GM21423 (cell line): ENCODE measurements around the gene ANKRD33.
"Not testable (repeated sequence)": the region's sequence is repeated elsewhere in the genome, so short reads cannot be mapped to it uniquely, and the experiment has no call there.

Experiments
- ATAC-seq: cut with Tn5 transposase; IDR thresholded peaks from one replicate; pipeline ENCODE4 v1.9.1; 2021; ENCODE audit warnings: mild to moderate bottlenecking, moderate library complexity; ENCODE audit not compliant: unreplicated experiment

The ANKRD33 gene

DNA sequence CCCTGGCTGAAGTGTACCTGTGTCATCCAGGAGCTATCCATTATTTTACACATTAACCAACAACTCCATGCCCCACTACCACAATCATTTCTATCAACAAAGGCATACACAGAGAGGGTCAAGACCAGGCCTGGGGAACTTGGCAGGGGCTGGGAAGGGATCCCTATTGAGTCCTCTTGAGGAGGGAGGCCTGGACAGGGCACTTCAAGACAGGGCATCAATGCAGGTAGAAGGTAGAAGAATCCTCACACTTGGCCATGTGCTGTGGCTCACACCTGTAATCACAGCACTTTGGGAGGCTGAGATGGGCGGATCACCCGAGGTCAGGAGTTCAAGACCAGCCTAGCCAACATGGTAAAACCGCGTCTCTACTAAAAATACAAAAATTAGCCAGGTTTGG, 13.4 kb upstream of the ANKRD33 start:
- no peak for ATAC-seq

DNA sequence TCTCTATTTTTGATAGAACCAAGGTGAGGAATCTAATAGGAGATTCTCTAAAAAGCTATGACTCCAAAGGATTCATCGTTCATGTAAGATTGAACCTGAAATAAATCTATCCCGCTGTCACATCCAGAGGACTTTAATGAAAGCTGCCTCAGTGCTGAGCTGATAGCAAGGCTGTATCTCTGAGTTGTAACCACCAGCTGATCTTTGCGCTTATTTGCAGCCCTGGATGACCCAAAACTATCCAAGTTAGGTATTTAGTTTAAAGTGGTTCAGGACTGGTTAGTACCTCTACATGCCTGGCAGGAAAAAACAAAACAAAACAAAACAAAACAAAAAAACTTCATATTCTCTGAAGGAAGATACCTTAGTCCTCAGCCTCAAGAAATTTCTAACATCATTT, 8.8 kb upstream of the ANKRD33 start:
- ATAC-seq = no peak

DNA sequence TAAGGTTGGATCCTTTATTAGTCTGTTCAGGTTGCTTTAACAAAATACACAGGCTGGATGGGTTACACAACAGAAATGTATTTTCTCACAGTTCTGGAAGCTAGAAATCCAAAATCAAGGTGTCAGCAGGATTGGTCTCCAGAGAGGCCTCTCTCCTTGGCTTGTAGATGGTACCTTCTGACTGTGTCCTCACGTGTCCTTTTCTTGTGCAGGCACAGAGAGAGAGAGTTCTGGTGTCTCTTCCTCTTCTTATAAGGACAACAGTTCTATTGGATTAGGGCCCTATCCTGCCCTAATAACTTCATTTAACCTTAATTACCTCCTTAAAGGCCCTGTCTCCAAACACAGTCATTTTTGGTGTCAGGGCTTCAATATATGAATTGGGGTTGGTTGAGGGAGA, 4.6 kb upstream of the ANKRD33 start:
- no peak for ATAC-seq

DNA sequence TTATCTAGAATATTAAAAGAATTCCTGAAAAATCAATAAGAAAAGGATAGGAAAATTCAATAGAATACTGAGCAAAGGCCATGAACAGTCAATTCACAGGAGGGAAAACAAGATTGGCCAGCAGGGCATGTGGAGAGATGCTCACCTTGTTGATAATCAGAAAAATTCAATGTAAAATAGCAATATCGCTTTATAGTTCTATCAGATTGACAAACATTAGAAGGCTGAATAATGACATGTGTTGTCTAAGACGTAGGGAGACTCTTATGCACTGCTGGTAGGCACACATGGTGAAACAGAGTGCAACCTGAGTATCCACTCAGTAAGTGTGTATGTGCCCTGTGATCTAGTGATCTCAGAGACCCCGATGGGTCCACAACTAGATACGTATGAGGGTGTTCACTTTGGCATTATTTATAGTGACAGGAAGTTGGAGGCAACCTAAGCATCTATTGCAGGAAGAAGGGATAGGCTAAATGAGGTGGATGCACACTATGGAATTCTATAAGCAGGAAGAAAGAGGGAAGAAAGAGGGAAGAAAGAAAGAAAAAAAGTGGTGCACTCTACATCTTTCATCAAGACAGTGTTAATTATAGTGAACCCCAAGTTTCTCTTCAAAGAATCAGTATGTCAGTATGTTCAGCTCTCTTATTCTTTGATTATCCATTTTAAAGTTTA, 3.8 kb upstream of the ANKRD33 start:
- ATAC-seq = no peak

DNA sequence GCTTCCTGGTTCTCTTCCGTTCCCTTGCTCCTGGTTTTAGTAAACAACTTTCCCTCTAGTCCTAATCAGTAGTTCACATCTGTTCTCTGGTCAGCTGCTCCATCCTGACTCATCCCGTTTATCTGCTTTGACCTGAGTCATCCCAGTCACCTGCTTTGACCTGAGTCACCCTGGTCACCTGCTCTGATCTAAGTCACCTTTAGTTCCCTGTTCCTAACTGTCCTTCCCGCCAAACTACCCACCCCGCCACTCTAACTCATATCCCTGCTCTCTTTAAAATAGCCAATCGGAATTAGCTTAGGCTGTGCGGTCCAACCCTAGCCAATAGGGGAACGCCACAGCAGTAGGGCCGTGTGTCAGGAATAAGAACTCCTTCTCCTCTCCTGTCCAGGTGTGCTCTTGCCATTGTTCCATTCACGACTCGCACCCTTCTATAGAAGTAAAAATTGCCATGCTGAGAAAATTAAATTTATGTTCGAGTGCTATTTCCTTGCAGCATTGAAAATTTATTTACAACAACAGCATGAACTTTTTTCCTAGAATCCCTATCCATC, 3.1 kb upstream of the ANKRD33 start:
- ATAC-seq = no peak

DNA sequence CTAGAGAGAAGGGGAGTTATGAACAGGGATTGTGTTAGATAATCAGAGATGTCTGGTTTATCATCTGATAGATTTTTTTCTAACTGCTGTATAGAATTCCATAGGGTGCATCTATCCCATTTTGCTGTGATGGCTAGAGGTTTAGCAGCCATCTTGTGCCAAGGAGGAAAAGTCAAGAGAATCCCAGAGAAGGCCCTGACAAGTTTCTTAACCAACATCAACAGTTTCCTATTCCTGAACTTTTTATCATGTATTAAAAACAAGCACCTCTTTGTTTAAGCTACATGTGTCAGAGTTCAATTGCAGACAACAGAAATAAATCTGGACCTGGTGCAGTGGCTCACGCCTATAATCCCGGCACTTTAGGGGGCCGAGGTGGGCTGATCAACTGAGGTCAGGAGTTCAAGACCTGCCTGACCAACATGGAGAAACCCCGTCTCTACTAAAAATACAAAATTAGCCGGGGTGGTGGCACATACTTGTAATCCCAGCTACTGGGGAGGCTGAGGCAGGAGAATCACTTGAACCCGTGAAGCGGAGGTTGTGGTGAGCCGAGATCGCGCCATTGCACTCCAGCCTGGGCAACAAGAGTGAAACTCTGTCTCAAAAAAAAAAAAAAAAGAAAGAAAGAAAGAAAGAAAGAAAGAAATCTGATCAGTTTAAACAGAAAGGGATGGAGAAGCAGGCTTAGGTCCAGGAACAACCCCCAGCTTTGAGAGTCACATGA, 2.4 kb upstream of the ANKRD33 start:
- ATAC-seq = not testable (repeated sequence)

DNA sequence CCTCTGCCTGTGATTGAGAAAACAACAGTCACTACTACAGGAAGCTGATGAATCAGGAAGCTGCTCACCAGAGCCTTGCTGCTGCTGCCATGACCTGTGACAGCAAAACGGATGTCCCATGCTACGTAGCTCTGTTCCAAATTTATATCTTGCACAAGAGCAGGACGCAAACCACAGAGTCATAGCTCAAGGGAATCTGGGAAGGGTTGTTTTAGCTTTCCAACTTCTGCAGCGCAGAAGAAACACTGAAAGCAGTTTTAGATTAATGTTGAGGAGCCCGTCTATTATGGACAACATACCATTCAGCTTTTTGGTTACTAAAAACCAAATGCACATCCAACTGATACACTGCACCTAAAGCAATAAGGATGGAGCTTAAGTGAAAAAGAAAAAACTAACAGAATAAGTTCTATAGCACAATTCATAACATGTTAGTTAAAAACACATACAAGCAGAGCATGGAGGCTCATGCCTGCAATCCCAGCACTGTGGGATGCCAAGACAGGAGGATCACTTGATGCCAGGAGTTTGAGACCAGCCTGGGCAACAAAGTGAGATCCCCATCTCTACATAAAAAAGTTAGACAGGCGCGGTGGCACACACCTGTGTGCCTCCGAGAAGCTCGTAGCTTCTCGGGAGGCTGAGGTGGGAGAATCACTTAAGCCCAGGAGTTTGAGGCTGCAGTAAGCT, 1.7 kb upstream of the ANKRD33 start:
- no peak for ATAC-seq

DNA sequence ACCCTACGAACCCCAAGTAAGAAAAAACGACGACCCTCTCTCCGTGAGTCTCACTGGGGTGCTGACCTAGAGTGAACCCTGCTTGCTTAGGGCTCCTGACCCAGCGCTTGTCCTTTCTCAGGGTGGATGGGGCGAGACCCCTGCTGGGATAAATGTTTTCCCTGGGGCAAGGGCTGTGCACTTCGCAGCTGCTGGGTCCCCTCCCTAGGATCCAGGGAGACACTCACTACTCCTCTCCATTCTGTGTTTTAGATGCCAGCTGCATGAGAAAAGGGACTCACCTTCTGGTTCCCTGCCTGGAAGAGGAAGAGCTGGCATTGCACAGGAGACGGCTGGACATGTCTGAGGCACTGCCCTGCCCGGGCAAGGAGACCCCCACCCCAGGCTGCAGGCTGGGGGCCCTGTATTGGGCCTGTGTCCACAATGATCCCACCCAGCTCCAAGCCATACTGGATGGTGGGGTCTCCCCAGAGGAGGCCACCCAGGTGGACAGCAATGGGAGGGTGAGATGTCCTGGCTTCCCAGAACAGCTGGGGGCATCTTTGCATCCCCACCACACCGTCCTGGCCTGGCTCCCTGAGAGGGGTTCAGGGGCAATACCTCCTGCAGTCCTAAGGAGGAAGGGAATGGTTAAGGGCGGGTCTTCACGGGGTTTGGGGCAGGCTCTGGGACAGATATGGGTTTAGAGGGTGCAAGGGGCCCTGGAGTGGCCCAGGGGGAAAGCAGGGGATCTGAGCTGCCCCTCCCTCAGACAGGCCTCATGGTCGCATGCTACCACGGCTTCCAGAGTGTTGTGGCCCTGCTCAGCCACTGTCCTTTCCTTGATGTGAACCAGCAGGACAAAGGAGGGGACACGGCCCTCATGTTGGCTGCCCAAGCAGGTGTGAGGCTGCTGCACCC, 663 bp downstream of the ANKRD33 start:
- ATAC-seq = no peak

DNA sequence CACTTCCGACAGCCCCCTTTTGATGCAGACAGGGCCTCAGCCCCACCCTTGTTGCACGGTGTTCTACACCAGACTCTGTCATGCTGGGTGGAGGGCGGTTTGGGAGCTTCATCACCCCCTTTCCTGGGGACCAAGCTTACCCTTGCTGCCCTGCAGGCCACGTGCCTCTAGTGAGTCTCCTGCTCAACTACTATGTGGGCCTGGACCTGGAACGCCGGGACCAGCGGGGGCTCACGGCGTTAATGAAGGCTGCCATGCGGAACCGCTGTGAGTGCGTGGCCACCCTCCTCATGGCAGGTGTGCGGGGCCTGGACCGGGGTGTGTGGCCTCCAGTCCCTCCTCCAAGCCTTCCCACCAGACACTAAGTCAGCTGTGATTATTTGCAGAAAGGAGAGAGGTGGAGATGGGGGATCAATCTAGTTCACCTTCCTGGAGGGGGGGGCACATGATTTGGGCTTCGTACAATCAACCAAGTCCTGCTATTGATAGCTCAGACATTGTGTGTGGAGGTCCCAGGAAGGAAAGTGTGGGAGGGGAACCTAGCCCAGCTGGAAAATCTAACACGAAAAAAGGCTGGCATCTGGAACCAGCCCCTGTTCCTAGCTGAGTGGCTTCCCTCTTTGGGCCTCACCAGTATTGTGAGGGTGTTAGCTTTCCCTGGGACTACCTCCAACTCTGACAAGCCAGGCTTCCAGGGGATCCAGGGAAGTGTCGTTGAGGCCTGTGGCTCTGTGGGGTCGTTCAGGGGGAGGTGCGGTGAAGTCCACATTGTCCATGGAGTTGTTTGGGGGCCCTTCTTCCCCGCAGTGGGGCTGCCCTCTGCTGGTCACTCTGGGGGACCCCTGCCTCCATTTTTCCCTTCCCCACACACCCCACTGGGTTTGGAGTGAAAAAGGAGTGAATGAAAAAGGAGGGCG, 1.6 kb downstream of the ANKRD33 start:
- no peak for ATAC-seq

DNA sequence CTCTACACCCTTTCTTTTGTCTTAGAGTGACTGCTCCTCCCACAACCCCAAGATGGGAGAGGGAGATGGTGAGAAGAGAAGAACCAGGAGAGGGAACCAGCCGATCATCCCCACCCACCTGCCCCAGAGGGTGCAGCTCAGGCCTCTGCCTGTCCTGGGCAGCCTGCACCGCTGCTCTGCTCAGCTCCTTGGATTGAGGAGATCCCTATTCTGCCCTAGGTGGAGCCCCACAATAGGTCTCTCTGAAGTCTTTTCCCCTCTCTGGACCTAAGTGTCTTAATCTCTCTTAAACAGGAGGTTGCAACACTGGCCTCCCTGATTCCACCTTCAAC, 2.2 kb downstream of the ANKRD33 start:
- ATAC-seq = no peak

DNA sequence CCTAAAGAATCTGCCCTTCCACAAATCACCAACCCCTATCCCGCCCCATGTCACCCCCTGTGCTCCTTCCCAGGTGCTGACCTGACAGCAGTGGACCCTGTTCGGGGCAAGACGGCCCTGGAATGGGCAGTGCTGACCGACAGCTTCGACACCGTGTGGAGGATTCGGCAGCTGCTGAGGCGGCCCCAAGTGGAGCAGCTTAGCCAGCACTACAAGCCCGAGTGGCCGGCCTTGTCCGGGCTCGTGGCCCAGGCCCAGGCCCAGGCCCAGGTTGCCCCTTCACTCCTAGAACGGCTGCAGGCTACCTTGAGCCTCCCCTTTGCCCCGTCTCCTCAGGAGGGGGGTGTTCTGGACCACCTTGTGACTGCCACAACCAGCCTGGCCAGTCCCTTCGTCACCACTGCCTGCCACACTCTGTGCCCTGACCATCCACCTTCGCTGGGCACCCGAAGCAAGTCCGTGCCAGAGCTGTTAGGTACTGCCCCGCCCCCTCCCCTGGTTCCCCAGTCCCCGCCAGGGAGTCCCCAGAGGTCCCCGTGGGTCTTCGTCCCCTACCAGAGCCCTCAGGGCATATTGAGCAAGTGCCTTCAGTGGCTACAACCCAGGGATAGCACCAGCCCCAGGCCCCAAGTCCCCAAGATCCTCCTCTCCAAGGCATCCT, 2.7 kb downstream of the ANKRD33 start:
- ATAC-seq = no peak

DNA sequence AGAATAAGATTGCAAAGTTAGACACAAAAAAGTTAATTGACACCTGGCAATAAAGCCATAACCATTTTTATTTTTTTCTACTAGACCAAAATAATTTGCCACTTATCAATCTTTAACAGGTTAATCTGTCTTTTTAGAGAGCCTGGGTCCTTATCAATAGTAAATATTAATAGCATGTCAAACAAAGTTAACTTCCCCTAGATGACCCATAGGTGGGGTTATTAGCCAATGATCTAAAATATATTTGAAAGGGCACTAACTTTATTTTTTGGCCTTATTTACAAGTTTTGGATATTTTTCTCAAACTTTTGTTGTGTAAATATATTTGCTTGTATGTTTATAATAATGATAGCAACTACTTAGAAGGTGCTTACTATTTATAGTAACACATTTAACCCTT, 3.9 kb downstream of the ANKRD33 start:
- no peak for ATAC-seq

DNA sequence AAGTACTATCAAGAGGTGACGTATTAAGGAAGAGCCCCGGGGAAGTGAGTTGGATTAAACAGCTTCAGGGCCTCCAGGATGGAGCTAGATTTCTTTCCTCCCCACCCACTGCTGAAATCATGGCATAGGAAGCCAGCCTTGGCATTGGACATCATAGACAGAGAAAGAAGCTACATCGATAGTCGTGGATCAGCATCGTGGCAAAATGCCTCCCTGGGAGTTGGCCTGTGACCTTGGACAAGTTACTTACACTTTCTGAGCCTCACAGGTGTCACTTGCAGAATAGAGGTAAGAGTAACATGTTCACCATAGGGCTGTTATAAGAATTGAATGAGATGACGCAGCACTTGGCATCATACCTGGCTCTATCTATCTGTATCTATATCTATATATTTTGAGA, 5.9 kb downstream of the ANKRD33 start:
- ATAC-seq = no peak

DNA sequence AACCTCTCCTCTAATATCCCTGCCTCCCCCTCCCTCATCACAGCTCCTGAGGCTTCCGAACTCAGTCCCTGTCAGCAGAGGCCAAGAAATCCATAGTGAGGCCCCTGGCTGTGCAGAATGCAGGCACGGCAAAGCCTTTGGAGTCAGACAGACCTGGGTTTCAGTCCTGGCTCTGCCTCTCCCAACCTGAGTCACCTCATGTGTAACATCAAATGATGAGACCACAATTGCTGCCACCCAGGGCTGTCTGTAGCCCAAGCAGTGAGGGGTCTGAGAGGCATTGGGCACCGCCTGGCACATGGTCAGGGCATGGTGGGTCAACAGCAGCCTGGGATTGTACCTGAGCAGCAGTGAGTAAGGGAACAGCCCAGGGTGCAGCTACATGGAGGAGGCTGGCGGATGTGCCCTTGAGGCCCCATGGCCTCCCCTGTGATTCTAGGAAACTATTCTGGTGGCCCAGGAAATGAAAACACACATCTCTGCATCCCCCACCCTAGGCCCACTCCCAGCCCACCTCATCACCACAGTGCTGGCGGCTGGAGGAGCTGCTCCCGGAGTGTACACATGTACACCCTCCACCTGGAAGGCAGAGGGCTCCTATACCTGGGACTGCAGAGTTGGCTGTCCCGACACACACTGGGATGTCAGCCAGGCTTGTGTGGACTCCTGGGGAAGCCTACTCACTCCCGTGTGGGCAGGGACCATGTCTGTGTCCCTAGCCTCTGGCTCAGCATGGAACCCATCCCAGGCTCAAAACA, 7.7 kb downstream of the ANKRD33 start:
- no peak for ATAC-seq

DNA sequence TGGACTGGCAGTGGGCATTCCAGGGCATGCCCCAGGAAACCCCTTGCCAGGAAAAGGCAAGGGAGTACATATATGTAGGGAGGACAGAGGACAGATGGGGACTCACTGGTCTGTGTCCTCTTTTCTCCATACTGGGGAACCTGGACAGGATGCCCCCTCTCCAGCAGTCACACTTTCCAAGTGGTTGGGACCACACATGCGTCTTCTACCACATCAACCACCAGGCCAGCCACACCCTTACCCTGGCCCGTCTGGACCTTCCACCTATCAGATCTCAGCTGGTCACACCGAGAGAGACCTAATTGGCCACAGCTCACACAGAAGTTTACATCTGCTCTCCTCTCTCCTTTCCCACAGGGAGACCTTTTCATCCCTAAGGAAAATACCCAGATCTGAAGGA, 8.3 kb downstream of the ANKRD33 start:
- ATAC-seq = no peak

DNA sequence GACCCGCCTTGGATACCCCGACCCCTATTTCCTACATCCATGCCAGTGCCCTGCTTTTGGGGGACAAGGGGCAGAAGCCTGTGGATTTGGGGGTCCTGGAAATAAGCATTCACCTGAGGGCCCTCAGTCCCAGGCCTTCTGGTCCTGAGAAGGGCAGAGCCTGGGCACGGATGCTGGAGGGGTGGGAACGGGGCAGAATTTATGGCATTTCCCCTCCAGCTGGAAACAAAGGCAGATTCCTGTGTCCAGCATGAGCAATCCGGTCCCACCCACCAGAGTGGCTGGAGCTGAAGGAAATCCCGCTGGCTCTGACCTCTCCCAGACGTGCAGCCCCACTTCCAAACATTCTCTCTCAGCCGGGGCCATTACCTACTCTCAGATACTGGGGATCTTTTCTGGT, 9.3 kb downstream of the ANKRD33 start:
- ATAC-seq = no peak

DNA sequence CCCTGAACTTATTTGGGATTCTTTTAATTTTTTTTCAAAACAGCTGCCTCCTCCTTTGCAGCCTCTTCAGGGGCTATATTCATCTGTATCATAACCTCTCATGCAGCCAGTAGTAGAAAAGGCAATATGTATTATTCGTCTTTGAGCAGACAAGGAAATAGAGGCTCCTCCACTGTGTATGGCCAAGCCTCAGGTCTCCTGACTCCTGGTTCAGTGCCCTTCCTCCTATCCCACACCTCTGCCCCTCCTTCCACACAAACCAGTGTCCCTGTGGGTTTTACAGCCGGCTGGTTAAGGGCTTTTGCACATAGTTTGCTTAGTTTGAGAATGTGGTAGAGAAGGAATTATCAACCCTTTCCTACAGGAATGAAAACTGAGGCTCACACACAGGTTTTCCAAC, 10.6 kb downstream of the ANKRD33 start:
- ATAC-seq = no peak

DNA sequence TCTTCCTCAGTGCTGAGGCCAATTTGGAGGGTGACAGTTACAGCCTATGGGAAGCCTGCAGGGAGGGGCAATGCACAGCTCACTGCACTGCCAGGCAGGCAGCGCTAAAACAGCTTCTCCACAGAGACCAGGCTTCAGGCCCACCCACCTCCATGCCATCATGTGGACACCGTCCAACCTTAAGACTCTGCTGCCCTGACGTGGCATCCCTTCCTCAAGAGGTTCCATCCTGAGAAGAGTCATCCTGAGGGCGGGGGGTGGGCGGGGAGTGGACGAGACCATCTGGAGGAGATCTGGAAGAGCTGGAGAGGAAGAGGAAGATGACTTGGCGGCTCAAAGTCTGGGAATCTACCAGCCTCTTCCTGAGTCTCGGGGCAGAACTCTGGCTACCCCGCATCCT, 11.0 kb downstream of the ANKRD33 start:
- ATAC-seq = no peak
